Right kidney (tissue), 1 donor: ENCODE data around the gene POLR1D.

Experiments
- DNase-seq: peaks from one replicate; pipeline ENCODE4 v3.0.0-alpha.2; 2016

The POLR1D gene

DNA sequence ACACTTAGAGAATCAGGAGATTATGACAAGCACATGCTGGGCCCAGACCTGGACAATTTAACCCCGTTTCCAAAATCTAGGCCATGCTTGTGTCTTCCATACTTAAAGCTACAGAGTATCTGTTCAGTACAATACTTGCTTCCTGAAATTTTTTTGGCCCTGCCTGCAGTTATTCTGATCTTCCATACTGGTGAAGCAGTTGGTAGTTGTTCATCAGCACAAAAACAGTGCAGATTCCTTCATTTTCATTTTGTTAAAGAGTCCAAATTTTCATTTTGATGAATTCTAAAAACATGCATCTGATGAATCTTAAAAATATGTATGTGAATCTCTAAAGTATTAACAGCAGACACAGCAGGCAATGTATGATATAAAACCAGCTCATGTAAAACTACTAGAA, 49.2 kb downstream of the POLR1D start:
- no peak for DNase-seq

DNA sequence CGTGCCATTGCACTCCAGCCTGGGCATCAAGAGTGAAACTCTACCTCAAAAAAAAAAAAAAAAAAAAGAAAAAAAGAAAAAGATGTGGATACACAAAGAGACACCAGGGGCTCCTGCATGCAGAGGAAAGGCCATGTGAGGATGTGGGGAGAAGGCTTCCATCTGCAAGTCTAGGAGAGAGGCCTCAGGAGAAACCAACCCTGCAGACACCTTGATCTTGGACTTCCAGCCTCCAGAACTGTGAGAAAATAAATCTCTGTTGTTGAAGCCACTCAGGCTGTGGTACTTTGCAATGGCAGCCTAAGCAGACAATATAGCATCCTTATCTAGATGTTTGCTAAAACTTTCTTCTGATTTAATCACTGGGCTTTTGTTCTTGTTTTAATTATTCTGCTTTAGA, 50.3 kb downstream of the POLR1D start:
- DNase-seq: no peak
